Suppressor macrophage (primary cell): ENCODE measurements around the gene ACD.

ENCODE experiments used
- DNase-seq, 4 experiments: peaks; one replicate each; pipeline ENCODE4 v3.0.0-alpha.2; 2020 to 2022
- total RNA-seq, 17 experiments: gene quantifications; one replicate each; lab custom pipeline; 2026; ENCODE audit warnings: mixed read lengths in 6 of 17, inconsistent platforms in 3 of 17; lab: John Stamatoyannopoulos, UW

The ACD gene
- 4.7 to 13.1 (median 6.7) reads per million in 17 experiments for total RNA-seq

DNA sequence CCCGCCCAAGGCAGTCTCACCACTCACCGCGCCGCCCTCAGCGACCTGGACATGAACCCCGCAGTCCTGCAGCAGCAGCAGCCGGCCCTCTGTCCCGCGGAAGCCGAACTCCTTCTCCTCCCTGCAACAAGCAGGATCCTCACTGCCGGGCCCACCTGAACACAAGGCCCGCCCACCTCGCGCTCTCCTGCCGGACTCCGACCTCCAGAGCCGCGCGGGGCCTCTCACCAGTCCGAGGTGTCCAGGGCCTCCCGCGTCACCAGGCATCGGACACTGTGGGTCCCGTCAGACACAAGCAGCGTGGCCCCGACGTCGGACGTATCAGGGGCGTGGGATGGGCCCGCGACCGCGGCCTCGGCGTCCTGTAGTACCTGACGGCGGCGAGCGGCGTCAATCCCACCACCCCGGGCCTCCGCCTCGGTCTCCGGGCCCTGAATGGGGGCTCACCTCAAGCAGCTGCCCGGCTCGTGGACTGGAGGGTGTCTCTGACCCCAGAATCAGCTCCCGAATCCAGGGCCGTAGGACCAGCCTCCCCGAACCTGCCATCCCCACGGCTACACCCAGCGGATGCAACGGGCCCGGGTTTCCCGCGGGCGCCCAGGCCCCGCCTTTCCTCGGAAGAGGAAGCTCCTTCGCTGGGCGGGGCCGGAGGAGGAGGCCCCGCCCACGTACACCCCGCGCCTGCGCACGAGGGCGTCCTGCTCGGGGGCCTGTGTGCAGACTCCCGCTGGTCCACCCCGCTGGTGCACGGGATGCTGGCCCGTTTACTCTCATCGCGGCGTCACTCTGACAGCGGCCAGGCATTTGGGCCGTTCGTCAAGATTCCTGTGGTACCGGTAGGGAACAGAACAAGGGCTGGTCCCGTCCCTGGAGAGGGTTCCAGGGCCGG lies at the start of gene ACD:
ACD (minus strand) TSS at position 586 of the 889 bp plus-strand sequence; CDS start at position 546, 40 bp downstream.
- peak; percentile 98 to 99 (median 99) for DNase-seq

DNA sequence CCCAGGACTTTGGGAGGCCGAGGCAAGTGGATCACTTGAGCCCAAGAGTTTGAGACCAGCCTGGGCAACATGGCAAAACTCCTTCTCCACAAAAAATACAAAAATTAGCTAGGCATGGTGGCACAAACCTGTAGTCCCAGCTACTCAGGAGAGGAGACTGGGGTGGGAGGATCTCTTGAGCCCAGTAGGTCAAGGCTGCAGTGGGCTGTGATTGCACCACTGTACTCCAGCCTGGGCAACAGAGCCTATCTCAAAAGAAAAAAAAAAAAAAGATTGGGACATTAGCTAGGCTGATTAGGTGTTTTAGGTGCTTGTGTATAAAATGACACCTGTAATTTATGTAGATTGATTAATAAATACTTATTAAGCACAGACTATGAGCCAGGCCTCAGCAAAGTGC lies 49.0 kb upstream of the ACD start:
- no peak for DNase-seq

DNA sequence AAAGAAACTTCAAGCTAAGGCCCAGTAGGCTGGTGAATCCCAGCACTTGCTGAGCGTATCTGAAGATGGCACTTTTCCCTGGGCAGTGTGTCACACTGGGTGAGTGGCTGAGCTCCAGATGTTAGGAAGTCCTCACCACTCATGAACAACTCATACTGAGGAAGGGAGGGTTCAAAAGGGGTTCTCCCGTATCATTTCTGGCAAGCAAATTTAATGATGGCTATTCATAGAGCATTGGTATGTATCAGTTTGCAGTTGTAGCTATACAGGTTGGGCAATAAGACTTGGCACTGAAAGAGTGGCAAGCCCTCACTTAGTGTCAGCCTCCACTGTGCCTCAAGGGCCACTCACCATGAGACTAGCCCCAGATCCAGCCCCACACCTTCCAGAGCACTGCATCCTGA lies 48.3 kb upstream of the ACD start:
- DNase-seq: no peak

DNA sequence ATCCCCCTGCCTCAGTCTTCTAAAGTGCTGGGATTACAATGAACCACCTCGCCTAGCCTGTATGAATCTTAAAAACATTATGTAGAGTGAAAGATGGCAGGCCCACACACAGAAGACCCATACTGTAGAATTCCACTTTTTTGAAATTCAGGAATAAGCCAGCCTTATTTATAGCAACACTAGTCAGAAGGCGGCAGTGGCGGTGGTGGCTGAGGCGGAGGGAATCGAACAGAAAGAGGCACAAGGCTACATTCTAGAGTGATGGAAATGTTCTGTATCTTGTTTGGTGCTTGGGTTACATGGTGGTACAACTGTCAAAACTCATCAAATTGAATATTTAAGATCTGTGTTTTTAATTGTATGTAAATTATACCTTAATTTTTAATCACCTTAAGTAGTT lies 47.7 kb upstream of the ACD start:
- DNase-seq: no peak

DNA sequence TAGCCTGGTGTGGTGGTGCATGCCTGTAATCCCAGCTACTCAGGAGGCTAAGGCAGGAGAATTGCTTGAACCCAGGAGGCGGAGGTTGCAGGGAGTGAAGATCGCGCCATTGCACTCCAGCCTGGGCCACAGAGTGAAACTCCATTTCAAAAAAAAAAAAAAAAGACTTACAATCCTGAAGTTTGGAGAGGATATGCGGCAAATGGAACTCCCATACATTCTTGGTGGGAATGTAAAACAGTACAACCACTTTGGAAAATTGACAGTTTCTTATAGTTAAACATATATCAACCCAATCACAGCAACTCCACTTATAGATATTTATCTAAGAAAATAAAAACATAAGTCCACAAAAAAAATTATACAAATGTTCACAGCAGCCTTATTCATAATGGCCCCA lies 47.1 kb upstream of the ACD start:
- no peak for DNase-seq

DNA sequence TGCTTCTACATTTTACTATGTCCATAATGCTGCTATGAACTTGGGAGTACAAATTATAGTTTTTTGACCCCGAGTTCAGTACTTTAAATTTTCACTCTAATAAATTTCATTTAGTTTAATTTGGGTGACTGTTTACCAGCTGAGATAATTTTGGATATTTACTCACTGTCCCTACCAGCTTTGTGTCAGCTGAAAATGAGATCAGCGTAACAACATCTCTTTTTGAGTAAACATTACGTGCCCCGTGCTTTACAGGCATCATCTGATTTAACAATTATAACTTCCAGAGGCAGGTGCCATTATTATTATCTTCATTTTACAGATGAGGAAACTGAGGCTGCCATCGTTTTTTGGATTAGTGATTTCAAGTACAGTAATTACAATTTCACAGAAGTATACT lies 44.0 kb upstream of the ACD start:
- DNase-seq: peak in 3 of 4 experiments; percentile 36 to 43 (median 43)

GRCh38 chr16:67703626-67704025 lies 43.6 kb upstream of the ACD start:
- DNase-seq: no peak

DNA sequence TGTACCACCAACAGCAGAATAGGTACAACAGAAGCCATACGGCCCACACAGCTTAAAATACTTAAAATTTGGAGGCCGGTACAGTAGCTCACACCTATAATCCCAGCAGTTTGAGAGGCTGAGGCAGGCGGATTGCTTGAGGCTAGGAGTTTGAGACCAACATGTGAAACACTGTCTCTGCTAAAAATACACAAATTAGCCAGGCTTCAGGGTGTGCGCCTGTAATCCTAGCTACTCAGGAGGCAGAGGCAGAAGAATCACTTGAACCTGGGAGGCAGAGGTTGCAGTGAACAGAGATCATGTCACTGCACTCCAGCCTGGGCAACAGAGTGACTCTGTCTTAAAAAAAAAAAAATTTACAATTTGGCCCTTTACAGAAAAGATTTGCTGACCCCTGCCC lies 42.1 kb upstream of the ACD start:
- no peak for DNase-seq

- no peak for DNase-seq
Observed at GRCh38 chr16:67701420-67701819, 41.4 kb upstream of the ACD start.

- no peak for DNase-seq
Observed at GRCh38 chr16:67699265-67699664, 39.2 kb upstream of the ACD start.

DNA sequence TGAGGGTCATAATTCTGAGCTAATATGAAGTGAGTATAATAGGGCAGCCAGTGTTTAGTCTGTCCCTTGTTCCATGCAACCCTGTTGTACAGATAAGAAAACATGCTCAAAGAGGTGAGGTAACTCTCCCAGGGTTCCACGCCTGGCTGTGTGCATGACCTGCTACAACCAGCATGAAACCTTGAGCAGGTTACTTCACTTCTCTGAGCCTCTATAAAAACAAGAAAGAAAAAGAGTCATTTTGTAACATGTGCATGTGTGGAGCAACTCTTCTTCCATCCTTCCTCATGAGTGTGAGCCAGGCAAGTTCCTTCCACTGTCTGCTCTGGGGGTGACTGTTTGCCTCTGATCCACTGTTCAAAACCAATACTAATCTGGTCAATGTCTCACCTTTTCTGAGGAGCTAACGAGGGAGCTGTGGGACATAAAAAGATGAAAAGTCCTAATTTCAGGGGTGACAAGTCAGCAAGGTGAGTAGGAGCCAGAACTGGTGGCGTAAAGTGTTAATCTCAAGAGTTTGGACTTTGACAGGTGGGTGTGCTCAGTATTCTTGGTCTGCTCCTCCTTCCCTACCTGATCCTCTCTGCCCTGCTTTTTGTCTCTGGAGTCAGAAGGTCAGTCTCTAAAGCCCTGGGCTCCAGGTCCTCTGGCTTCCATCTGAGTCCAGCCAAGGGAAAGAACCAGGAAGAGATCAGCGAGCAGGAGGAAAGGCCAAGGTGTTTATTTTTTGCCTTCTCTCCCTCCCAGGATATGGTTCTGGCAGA lies 37.5 kb upstream of the ACD start:
- DNase-seq: peak; percentile 14 to 55 (median 48)

- DNase-seq: no peak
Observed at GRCh38 chr16:67694611-67695010, 34.6 kb upstream of the ACD start.

GRCh38 chr16:67693517-67694285 lies 33.6 kb upstream of the ACD start:
- peak in 1 of 4 experiments; percentile 8 for DNase-seq

DNA sequence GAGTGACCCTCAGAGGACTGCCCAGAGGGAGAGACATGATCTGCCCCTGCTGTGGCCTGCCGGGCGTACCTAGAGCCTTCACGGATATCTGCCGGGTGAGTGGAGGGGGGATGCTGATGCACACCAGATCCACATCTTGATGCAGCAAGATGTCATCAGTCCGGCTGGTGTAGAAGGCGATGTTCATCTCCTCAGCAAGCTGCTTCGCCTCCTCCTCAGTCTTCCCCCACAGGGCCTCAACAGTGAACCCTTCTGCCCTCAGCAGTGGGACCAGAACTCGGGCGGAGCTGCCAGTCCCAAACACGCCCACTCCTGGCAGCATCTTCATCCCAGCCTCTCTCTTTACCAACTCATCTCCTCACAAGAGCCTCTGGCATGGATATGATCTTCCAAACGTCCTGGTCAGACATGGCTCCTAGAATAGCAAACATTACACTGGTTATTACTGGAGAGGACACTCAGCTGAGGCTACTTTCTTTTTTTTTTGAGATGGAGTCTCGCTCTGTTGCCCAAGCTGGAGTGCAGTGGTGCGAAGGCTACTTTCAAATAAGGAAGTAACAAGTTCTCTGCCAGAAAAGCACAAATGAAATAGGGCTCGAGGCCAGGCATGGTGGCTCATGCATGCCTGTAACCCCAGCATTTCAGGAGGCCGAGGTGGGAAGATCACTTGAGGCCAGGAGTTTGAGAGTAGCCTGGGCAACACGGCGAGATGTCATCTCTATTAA lies 25.5 kb upstream of the ACD start:
- DNase-seq: no peak

GRCh38 chr16:67683767-67684166 lies 23.7 kb upstream of the ACD start:
- no peak for DNase-seq

DNA sequence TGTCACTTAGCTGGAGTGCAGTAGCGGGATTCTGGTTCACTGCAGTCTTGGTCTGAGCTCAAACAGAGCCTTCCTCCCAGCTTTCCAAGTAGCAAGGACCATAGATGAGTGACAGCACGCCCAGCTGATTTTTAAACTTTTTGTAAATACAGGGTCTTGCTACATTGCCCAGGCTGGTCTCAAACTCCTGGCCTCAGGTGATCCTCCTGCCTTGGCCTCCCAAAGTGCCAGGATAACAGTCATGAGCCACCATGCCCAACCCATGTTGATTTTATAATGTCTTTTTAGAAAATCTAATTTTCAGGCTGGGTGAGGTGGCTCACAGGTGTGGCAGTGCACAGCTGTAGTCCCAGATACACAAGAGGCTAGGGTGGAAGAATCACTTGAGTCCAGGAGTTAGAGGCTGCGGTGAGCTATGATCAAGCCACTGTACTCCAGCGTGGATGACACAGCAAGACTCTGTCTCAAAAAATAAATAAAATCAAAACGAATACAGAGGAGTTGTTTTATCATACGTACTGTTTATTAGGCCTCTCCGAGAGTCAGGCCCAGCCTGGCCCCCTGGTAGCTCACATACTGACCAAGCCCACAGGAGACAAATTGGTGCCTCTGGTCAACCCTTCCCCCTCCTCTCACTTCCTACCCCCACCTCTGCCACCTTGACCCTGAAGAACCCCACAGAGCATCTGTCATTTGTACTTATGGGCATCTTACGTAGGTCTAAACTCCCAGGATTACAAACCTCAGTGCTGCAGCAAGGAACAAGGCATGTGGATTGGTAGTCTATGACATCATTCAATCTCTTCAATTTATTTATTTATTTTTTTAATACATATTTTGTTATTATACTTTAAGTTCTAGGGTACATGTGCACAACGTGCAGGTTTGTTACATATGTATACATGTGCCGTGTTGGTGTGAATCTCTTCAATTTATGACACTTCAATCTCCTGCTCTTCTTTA lies 20.2 kb upstream of the ACD start:
- DNase-seq: no peak

GRCh38 chr16:67678354-67679023 lies 18.4 kb upstream of the ACD start:
- no peak for DNase-seq

DNA sequence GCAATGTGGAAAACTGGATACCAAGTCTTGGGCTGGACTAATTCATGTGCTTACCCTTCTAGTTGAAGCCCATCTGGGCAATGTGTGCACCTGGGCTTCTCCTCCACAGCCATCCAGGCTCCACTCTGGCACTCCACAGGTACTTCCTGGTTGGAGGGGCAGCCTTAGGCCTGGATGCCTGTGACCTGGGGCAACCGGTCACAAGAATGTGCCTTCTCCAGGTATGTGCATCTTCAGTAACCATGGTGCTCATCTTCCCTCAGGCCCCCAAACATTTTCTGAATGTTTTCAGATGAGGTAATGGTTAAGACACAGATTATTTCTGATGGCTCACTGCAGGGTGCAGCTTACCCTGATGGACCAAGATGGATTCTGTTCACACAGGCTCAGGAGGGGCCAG lies 17.7 kb upstream of the ACD start:
- no peak for DNase-seq

DNA sequence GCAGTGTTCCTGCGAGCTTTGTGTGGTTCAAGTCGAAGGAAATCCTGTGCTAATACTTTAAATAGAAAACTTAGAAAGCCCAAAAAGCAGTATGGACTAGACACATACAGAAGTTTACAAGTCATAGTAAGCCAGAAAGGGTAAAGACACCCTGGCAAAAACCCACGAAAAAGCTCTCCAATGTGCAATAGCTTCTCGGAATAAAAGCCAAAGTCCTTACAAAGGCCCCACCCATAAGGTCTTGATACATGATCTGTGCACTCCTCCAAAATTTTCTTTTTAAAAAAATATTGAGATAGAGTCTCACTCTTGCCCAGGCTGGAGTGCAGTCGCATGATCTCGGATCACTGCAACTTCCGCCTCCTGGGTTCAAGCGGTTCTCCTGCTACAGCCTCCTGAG lies 16.9 kb upstream of the ACD start:
- no peak for DNase-seq

GRCh38 chr16:67676516-67676915 lies 16.5 kb upstream of the ACD start:
- DNase-seq: no peak
